Heart left ventricle (tissue), 16 donors: ENCODE measurements around the gene TTC21B. TPM values are rescaled to one million over a fixed set of nuclear protein-coding genes. Genes with fewer than 3 reads are reported as not detected.
"Not testable (repeated sequence)": the region's sequence is repeated elsewhere in the genome, so short reads cannot be mapped to it uniquely, and the experiment has no call there.

ENCODE experiments used
- ATAC-seq, 4 donors: fragments of 200-7000 bp; cut with Tn5 transposase; one replicate each; pipeline ENCODE4 v1.9.1; 2020 to 2022; ENCODE audit warnings: moderate library complexity in 4 of 4, mild to moderate bottlenecking in 3 of 4, moderate number of reproducible peaks in 1 of 4
- DNase-seq, 5 donors: peaks; one replicate each; pipeline ENCODE4 v3.0.0-alpha.2; 2020
- H3K27ac ChIP-seq, 12 donors: fragments of 200-600 bp; sonication (generic) in 4 of 12; one replicate each; pipeline versions ENCODE4 v1.5.0 to v1.8.0; 2016 to 2022; ENCODE audit warnings: mild to moderate bottlenecking in 2 of 12
- H3K27me3 ChIP-seq, 9 donors: fragments of 200-600 bp; sonication (generic) in 2 of 9; one replicate each; pipeline versions ENCODE4 v1.5.1 to v1.8.0; 2016 to 2022; ENCODE audit warnings: mild to moderate bottlenecking in 3 of 9
- H3K36me3 ChIP-seq, 9 donors: fragments of 200-600 bp; sonication (generic) in 2 of 9; one replicate each; pipeline versions ENCODE4 v1.5.0 to v1.8.0; 2018 to 2022; ENCODE audit warnings: mild to moderate bottlenecking in 2 of 9
- H3K4me1 ChIP-seq, 12 donors: fragments of 200-600 bp; sonication (generic) in 4 of 12; one replicate each; pipeline versions ENCODE4 v1.5.0 to v1.8.0; 2016 to 2022; ENCODE audit warnings: mild to moderate bottlenecking in 3 of 12
- H3K4me3 ChIP-seq, 12 donors: fragments of 200-600 bp; sonication (generic) in 4 of 12; one replicate each; pipeline versions ENCODE4 v1.5.0 to v1.8.0; 2017 to 2022; ENCODE audit warnings: mild to moderate bottlenecking in 9 of 12, moderate library complexity in 4 of 12
- H3K9me3 ChIP-seq, 12 donors: fragments of 200-600 bp; sonication (generic) in 4 of 12; one replicate each; pipeline versions ENCODE4 v1.5.0 to v1.8.0; 2016 to 2022; ENCODE audit warnings: mild to moderate bottlenecking in 1 of 12
- CTCF ChIP-seq, 12 donors: fragments of 200-600 bp; sonication (generic) in 4 of 12; IDR thresholded peaks; one replicate each; pipeline versions ENCODE4 v1.5.0 to v1.8.0; 2018 to 2022; ENCODE audit warnings: antibody characterized with exemption in 12 of 12, mild to moderate bottlenecking in 5 of 12
- POLR2A ChIP-seq, 2 donors: fragments of 450-650 bp; IDR thresholded peaks; one replicate each; pipeline ENCODE4 v1.6.1; 2017; ENCODE audit warnings: antibody characterized with exemption in 2 of 2, mild to moderate bottlenecking in 2 of 2, moderate library complexity in 2 of 2
- WGBS, 4 donors: extraction: QIAGEN DNeasy Blood & Tissue Kit in 2 of 4; methylation state at CpG; one replicate each; pipeline versions ENCODE4 v1.1.5 to v1.1.7; 2013 to 2018; 5-methylcytosine and 5-hydroxymethylcytosine counted together
- intact Hi-C, 10 donors: fragments of 100-400 bp; cut with DNase I; formaldehyde crosslinking; loops; one replicate each; pipeline versions ENCODE4 v1.11.1 to v1.14.2; 2022
- polyA plus RNA-seq, 2 donors: library from polyadenylated mRNA; stranded (reverse); fragments of 200-250 nt; gene quantifications; one replicate each; pipeline ENCODE4 v1.2.3, GENCODE V29; 2013
- total RNA-seq, 9 donors: library from RNA; depleted of rRNA in 2 of 9; stranded (reverse); fragments of >200 nt in 2 of 9; fragmentation: NEBNext Ultra II Directional in 3 of 9; extraction: Animal tissue kit (Norgen Biotek cat#: 25700) in 3 of 9; gene quantifications; one replicate each; pipeline versions ENCODE4 v1.1.0 to v1.2.4, GENCODE V29; 2016 to 2023
- donor health status: ischemic (EF 13 %, LVEDD 7.1; RV severe dilation, severe dysfunction).
- donor health status: healthy with polysubstance abuse.
- donor health status: DM: no; HTN: yes; CAD: no.
- donor health status: DM: no; HTN: no; CAD: no.
- donor health status: ischemic (EF 25% LVEDD 6.9; RV normal size, moderate dysfunction).
- donor health status: ischemic (EF 25% LVEDD 5.7; RV mildly dilated, moderate dysfunction).
- donor health status: healthy.
- donor health status: DM: yes; HTN: yes; CAD: no.
- donor health status: ischemic (EF 35%, LVEDD 5.7; RV mildly dilated, moderate dysfunction).
- donor health status: nonischemic (EF 11% LVEDD 7.7; RV severe dilation, severe dysfunction).
- donor health status: DM: yes; HTN: yes; CAD: no.
- donor health status: PGD.
- donor health status: ischemic (EF 29% LVEDD 5.4; RV normal size, mild dysfunction).
- donor health status: nonischemic (EF 23%, LVEDD 6.1; RV moderate dilation, normal function).

The TTC21B gene
- total and polyA plus RNA-seq, 11 donors, result 3.7 to 16.1 (median 12.0) TPM

DNA sequence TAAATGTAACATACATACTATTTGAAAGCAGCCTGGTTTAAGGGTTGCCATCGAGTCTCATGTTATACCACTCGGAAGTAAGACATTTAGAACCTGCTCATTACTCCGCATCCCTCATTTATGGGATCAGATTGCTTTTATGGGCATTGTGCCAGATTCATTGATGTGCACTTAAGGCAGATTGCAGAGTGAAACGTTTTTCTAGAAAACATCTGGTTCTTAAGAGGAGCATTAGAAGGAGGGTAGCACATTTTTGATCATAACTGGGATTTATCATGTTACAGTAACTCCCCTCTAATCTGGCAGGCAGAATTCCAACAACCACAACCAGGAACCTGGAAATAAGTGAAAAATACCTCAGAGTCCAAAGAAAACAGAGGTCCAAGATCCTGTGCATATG lies 85.4 kb downstream of the TTC21B start:
- 52 to 62% (median 58%) methylated on average over 4 of the region's 4 CpGs for WGBS, 4 donors
- H3K27ac ChIP-seq, result no peak overlapping the region
- no peak for DNase-seq
- intact Hi-C loops, result no loop called here
- ATAC-seq, result no peak
- TF ChIP-seq POLR2A (IDR thresholded peaks at IDR 0.05) (no peak), CTCF (IDR thresholded peaks at IDR 0.05) (no peak)
- peaks cover 0 to 7% (median 0%) of the 10 kb centered on the region in 12 donors for H3K4me1 ChIP-seq
- H3K27me3 ChIP-seq, result no peaks in the 10 kb centered on the region
- no peak overlapping the region for H3K4me3 ChIP-seq
- peaks cover 0 to 23% (median 6%) of the 10 kb centered on the region in 9 donors for H3K36me3 ChIP-seq
- peaks cover 0 to 8% (median 0%) of the 10 kb centered on the region in 12 donors for H3K9me3 ChIP-seq

- H3K9me3 ChIP-seq, result peaks cover 0 to 13% (median 0%) of the 10 kb centered on the region in 12 donors
- no peak for DNase-seq
- ATAC-seq, result no peak
- intact Hi-C loops, result no loop called here
- no peak overlapping the region for H3K27ac ChIP-seq
- peaks cover 0 to 7% (median 0%) of the 10 kb centered on the region in 12 donors for H3K4me1 ChIP-seq
- WGBS, 4 donors, result 73 to 83% (median 78%) methylated on average over 6 of the region's 6 CpGs
- TF ChIP-seq POLR2A (IDR thresholded peaks at IDR 0.05) (no peak), CTCF (IDR thresholded peaks at IDR 0.05) (no peak)
- H3K36me3 ChIP-seq, result peaks cover 0 to 10% (median 0%) of the 10 kb centered on the region in 9 donors
- H3K4me3 ChIP-seq, result no peak overlapping the region
- no peaks in the 10 kb centered on the region for H3K27me3 ChIP-seq
Observed at GRCh38 chr2:165864296-165864695, 89.3 kb downstream of the TTC21B start.

DNA sequence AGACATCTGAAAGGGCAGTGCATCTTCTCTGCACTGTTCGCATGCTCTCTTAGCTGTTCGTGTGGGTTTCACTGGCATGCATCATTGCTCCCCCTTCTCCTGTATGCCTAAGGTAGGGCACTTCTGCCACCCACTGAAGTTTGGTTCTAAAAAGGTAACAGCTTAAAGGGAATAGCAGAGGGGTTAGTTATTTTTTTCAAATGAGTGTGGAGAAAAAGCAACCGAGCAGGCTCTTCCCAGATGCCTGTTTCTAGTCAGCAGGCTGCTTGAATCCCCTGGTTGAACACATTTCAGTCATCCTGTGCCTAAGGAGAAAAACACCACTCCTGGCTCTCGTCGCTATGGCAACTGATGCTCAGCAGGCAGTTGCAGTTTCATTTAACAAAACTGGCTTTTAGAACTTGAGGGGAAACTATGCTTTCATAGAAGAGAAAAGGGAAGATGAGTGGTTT lies 89.7 kb downstream of the TTC21B start:
- H3K27ac ChIP-seq, result no peak overlapping the region
- H3K36me3 ChIP-seq, result peaks cover 0 to 8% (median 0%) of the 10 kb centered on the region in 9 donors
- no peaks in the 10 kb centered on the region for H3K27me3 ChIP-seq
- 82 to 93% (median 87%) methylated on average over 5 of the region's 5 CpGs for WGBS, 4 donors
- no peak for TF ChIP-seq POLR2A (IDR thresholded peaks at IDR 0.05)
- TF ChIP-seq CTCF (IDR thresholded peaks at IDR 0.05), result no peak
- no peak for ATAC-seq
- H3K4me1 ChIP-seq, result peaks cover 0 to 7% (median 0%) of the 10 kb centered on the region in 12 donors
- no peak for DNase-seq
- intact Hi-C loops, result no loop called here
- no peak overlapping the region for H3K4me3 ChIP-seq
- H3K9me3 ChIP-seq, result peaks cover 0 to 14% (median 0%) of the 10 kb centered on the region in 12 donors

- H3K4me3 ChIP-seq, H3K27ac ChIP-seq, ATAC-seq, DNase-seq, H3K36me3 ChIP-seq, intact Hi-C loops, H3K27me3 ChIP-seq, H3K4me1 ChIP-seq: not testable (repeated sequence)
- WGBS, 4 donors, result 94 to 97% (median 96%) methylated on average over 2 of the region's 2 CpGs
- peaks cover 0 to 14% (median 0%) of the 10 kb centered on the region in 12 donors for H3K9me3 ChIP-seq
Observed at GRCh38 chr2:165861083-165861482, 92.5 kb downstream of the TTC21B start.

GRCh38 chr2:165859723-165860122 lies 93.9 kb downstream of the TTC21B start:
- ATAC-seq, H3K27me3 ChIP-seq, DNase-seq, H3K4me3 ChIP-seq, H3K27ac ChIP-seq, intact Hi-C loops, H3K4me1 ChIP-seq, H3K36me3 ChIP-seq: not testable (repeated sequence)
- H3K9me3 ChIP-seq, result peaks cover 0 to 14% (median 0%) of the 10 kb centered on the region in 12 donors
- 87 to 94% (median 90%) methylated on average over 2 of the region's 2 CpGs for WGBS, 4 donors
